Breast epithelium (tissue), 4 donors: ENCODE measurements around the gene FDXACB1. TPM values are rescaled to one million over a fixed set of nuclear protein-coding genes. Genes with fewer than 3 reads are reported as not detected.
"Not testable (repeated sequence)": the region's sequence is repeated elsewhere in the genome, so short reads cannot be mapped to it uniquely, and the experiment has no call there.

Experiments
- DNase-seq, 2 donors: peaks; one replicate each; pipeline ENCODE4 v3.0.0-alpha.2; 2019; ENCODE audit warnings: low spot score in 2 of 2
- H3K27ac ChIP-seq, 2 donors: fragments of 200-600 bp; sonication (generic) in 1 of 2; one replicate each; pipeline ENCODE4 v1.5.1; 2016 to 2019; ENCODE audit warnings: mild to moderate bottlenecking in 1 of 2
- H3K27me3 ChIP-seq, 2 donors: fragments of 200-600 bp; sonication (generic) in 1 of 2; one replicate each; pipeline versions ENCODE4 v1.5.1 to v1.6.0; 2017 to 2019; ENCODE audit warnings: control low read depth in 1 of 2, mild to moderate bottlenecking in 1 of 2
- H3K36me3 ChIP-seq: fragments of 200-600 bp; one replicate; pipeline ENCODE4 v1.5.1; 2019
- H3K4me1 ChIP-seq, 2 donors: fragments of 200-600 bp; sonication (generic); one replicate each; pipeline ENCODE4 v1.5.1; 2016 to 2019; ENCODE audit warnings: control low read depth in 1 of 2
- H3K4me3 ChIP-seq, 3 donors: fragments of 200-600 bp; sonication (generic); 1 replicate in 2 of 3; 2 replicates in 1 of 3; pipeline ENCODE4 v1.5.1; 2016 to 2019; ENCODE audit warnings: mild to moderate bottlenecking in 3 of 3, moderate library complexity in 2 of 3
- H3K9me3 ChIP-seq, 2 donors: fragments of 200-600 bp; sonication (generic) in 1 of 2; one replicate each; pipeline ENCODE4 v1.5.1; 2016 to 2019; ENCODE audit warnings: control low read depth in 1 of 2
- POLR2A ChIP-seq: fragments of 450-650 bp; IDR thresholded peaks from one replicate; pipeline ENCODE4 v1.6.1; 2016; ENCODE audit warnings: antibody characterized with exemption, mild to moderate bottlenecking, moderate library complexity
- POLR2AphosphoS5 ChIP-seq, 3 donors: sonication (generic); formaldehyde crosslinking; IDR thresholded peaks; one replicate each; pipeline ENCODE4 v1.6.1; 2017; ENCODE audit warnings: antibody characterized with exemption in 3 of 3
- intact Hi-C: fragments of 100-400 bp; cut with DNase I; formaldehyde crosslinking; loops from one replicate; pipeline ENCODE4 v1.15.1; 2023; ENCODE audit warnings: low total_unique reads
- total RNA-seq, 3 donors: library from RNA; depleted of rRNA; stranded (reverse); fragments of >200 nt; gene quantifications; one replicate each; pipeline ENCODE4 v1.1.0, GENCODE V29; 2016
- TF ChIP-seq, protein P1 (sequence below), 3 donors: fragments of 450-650 bp; IDR thresholded peaks; one replicate each; pipeline ENCODE4 v1.5.1; 2016 to 2017; ENCODE audit warnings: antibody characterized with exemption in 3 of 3, mild to moderate bottlenecking in 3 of 3, moderate library complexity in 3 of 3

Gene FDXACB1
- total RNA-seq, 3 donors from 2014 or later: 1.6 to 3.7 (median 3.3) TPM

DNA sequence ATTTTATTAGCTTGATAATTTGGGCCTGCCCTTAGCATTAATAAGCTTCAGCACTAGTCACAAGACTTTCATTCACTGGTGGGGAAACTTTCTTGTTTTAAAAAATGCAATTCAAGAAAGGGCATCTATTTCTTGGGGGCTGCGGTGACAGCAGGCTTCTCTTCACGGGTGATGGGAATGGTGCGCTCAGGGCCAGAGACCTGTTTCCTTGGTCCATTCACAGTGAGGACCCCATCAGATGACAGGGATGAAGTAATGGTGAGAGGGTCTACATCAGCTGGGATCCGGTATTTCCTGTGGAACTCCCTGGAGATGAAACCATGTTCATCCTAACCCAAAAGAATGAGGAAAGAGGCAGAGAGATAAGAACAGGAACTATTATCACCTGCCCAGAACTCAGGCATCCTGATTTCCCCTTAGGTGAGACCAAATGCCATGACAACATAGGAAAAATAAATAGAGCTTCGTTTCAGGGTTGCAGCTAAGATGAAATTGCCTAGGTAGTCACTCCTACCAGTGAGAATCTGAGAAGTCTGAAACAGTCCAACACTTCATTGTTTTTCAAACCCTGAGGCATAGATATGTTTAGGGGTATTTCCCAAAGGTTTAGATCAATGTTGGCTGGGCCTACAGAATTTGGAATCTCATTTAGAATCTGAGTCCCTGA lies 29.8 kb upstream of the FDXACB1 start:
- intact Hi-C loops: no loop called here
- H3K36me3 ChIP-seq: no peaks in the 10 kb centered on the region
- TF ChIP-seq, protein P1, sequence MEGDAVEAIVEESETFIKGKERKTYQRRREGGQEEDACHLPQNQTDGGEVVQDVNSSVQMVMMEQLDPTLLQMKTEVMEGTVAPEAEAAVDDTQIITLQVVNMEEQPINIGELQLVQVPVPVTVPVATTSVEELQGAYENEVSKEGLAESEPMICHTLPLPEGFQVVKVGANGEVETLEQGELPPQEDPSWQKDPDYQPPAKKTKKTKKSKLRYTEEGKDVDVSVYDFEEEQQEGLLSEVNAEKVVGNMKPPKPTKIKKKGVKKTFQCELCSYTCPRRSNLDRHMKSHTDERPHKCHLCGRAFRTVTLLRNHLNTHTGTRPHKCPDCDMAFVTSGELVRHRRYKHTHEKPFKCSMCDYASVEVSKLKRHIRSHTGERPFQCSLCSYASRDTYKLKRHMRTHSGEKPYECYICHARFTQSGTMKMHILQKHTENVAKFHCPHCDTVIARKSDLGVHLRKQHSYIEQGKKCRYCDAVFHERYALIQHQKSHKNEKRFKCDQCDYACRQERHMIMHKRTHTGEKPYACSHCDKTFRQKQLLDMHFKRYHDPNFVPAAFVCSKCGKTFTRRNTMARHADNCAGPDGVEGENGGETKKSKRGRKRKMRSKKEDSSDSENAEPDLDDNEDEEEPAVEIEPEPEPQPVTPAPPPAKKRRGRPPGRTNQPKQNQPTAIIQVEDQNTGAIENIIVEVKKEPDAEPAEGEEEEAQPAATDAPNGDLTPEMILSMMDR (IDR thresholded peaks at IDR 0.05): no peak
- no peak for TF ChIP-seq POLR2AphosphoS5 (IDR thresholded peaks at IDR 0.05)
- TF ChIP-seq POLR2A: no peak
- H3K4me1 ChIP-seq: no peaks in the 10 kb centered on the region
- peak overlapping the region in 2 of 3 donors; percentile 61 to 78 for H3K4me3 ChIP-seq
- no peaks in the 10 kb centered on the region for H3K27me3 ChIP-seq
- peak overlapping the region; percentile 62 to 96 for H3K27ac ChIP-seq
- DNase-seq: no peak
- no peaks in the 10 kb centered on the region for H3K9me3 ChIP-seq

DNA sequence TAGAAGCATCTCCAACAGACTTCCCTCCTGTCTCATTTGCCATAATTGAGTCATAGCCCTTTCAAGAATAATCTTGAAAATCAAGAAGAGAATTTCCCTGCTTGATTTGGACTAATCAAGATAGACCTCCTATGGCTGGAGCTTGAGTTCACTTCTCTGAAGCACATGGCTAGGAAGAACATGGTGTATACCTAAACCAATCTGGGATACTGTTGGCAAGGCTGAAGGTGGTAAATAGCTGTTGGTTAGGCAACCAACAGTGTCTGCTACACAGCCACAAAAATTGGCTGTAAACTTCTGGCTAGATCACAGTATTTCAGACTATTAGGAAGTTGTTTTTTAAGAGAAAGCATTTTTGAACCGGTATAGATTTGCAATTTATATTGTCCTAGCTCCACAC lies 27.7 kb upstream of the FDXACB1 start:
- Histone ChIP-seq H3K36me3 (no peaks in the 10 kb centered on the region), H3K27me3 (no peaks in the 10 kb centered on the region)

DNA sequence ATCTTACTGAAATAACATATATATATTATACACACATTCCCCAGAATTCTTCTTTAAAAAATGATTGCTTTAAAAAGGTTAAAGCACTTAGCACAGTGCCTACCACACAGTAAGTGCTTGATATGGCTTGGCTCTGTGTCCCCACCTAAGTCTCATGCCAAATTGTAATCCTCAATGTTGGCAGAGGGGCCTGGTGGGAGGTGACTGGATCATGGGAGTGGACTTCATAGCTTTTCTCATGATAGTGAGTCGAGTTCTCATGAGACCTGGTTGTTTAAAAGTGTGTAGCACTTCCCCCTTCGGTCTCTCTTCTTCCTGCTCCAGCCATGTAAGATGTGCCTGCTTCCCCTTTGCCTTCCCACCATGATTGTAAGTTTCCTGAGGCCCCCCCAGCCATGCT lies 26.4 kb upstream of the FDXACB1 start:
- no peaks in the 10 kb centered on the region for H3K4me1 ChIP-seq
- H3K4me3 ChIP-seq: no peak overlapping the region
- TF ChIP-seq POLR2AphosphoS5 (IDR thresholded peaks at IDR 0.05) (no peak), POLR2A (no peak)
- TF ChIP-seq, protein P1 (IDR thresholded peaks at IDR 0.05): no peak
- no peak for DNase-seq
- no peaks in the 10 kb centered on the region for H3K27me3 ChIP-seq
- intact Hi-C loops: no loop called here
- H3K36me3 ChIP-seq: no peaks in the 10 kb centered on the region
- no peaks in the 10 kb centered on the region for H3K9me3 ChIP-seq
- H3K27ac ChIP-seq: no peak overlapping the region

More for the DNA sequence above, 27.7 kb upstream of the FDXACB1 start:
- no peak for DNase-seq
- Histone ChIP-seq H3K9me3 (no peaks in the 10 kb centered on the region), H3K4me1 (no peaks in the 10 kb centered on the region), H3K27ac (no peak overlapping the region), H3K4me3 (no peak overlapping the region)
- intact Hi-C loops: no loop called here
- no peak for TF ChIP-seq POLR2AphosphoS5 (IDR thresholded peaks at IDR 0.05)
- TF ChIP-seq, protein P1 (IDR thresholded peaks at IDR 0.05): no peak
- no peak for TF ChIP-seq POLR2A

DNA sequence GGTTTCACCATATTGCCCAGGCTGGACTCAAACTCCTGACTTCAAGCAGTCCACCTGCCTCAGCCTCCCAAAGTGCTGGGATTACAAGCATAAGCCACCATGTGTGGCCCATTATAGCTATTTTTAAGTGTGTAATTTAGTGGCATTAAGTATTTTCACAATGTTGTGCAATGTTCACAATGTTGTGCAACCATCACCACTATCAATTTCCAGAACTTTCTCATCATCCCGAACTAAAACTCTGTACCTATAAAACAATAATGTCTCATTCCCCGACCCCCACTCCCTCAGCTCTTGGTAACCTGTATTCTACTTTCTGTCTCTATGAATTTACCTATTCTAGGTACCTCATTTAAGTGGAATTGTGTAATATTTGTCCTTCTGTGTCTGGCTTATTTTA lies 7.9 kb upstream of the FDXACB1 start:
- DNase-seq: no peak
- H3K27ac ChIP-seq: no peak overlapping the region
- no peaks in the 10 kb centered on the region for H3K27me3 ChIP-seq
- no peaks in the 10 kb centered on the region for H3K36me3 ChIP-seq
- no peaks in the 10 kb centered on the region for H3K9me3 ChIP-seq
- no peak for TF ChIP-seq POLR2AphosphoS5 (IDR thresholded peaks at IDR 0.05)
- TF ChIP-seq, protein P1 (IDR thresholded peaks at IDR 0.05): no peak
- no peak for TF ChIP-seq POLR2A
- no peak overlapping the region for H3K4me3 ChIP-seq
- intact Hi-C loops: no loop called here
- no peaks in the 10 kb centered on the region for H3K4me1 ChIP-seq

DNA sequence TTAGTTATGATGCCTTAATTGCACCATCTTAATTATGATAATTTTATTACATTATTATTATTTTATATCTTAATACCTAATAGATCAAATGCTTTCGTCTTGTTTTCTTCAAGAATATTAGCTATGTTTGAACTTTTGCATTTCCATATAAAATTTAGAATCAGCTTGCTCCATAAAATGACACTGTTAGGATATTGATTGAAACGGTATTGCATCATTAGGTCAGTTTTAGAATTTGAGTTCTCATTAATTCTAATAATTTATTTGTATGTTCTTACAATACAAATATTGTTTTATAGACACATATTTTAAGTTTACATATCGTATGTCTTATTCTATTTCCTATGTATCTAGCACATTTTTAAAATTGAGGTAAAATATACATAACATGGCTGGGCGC lies 7.1 kb upstream of the FDXACB1 start:
- intact Hi-C loops: no loop called here

DNA sequence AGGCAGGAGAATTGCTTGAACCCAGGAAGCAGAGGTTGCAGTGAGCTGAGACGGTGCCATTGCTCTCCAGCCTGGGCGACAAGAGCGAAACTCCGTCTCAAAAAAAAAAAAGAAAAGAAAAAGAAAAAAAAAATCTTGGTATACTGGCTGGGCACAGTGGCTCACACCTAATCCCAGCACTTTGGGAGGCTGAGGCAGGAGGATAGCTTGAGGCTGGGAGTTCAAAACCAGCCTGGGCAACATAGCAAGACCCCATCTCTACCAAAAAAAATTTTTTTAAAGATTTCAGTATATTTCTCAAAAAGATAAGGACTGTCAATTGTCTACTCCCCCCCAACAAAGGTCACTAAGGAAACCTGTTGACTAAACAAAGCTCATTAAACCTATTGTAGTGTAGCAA lies 6.1 kb upstream of the FDXACB1 start:
- intact Hi-C loops, H3K4me3 ChIP-seq, H3K27ac ChIP-seq, H3K27me3 ChIP-seq, H3K9me3 ChIP-seq, DNase-seq, H3K36me3 ChIP-seq, H3K4me1 ChIP-seq: not testable (repeated sequence)

More for the DNA sequence above, 7.1 kb upstream of the FDXACB1 start:
- Histone ChIP-seq H3K27me3 (no peaks in the 10 kb centered on the region), H3K4me1 (no peaks in the 10 kb centered on the region), H3K4me3 (no peak overlapping the region), H3K36me3 (no peaks in the 10 kb centered on the region), H3K9me3 (no peaks in the 10 kb centered on the region), H3K27ac (no peak overlapping the region)
- no peak for DNase-seq
- TF ChIP-seq POLR2AphosphoS5 (IDR thresholded peaks at IDR 0.05) (no peak), POLR2A (no peak)
- TF ChIP-seq, protein P1 (IDR thresholded peaks at IDR 0.05): no peak
